Hepatocyte (in vitro differentiated cells): ENCODE results near the gene SV2A. TPM values are rescaled to one million over a fixed set of nuclear protein-coding genes. Genes with fewer than 3 reads are reported as not detected.
A peak's percentile ranks its signal among the peaks of the same experiment; 100 is the strongest.

Experiments
- DNase-seq: peaks from one replicate; pipeline ENCODE4 v3.0.0-alpha.2; 2016; ENCODE audit warnings: low spot score
- H2AFZ ChIP-seq: fragments of 200-600 bp; sonication (generic); 2 replicates; pipeline ENCODE4 v1.6.0; 2016; ENCODE audit warnings: antibody characterized with exemption, mild to moderate bottlenecking
- H3K27ac ChIP-seq: fragments of 200-600 bp; sonication (generic); 2 replicates; pipeline ENCODE4 v1.5.1; 2016; ENCODE audit warnings: mild to moderate bottlenecking
- H3K27me3 ChIP-seq: fragments of 200-600 bp; sonication (generic); 2 replicates; pipeline ENCODE4 v1.6.1; 2016
- H3K36me3 ChIP-seq: fragments of 200-600 bp; sonication (generic); replicated peaks from 2 replicates; pipeline ENCODE4 v1.5.1; 2016; ENCODE audit warnings: low read depth; ENCODE audit not compliant: insufficient read depth
- H3K4me1 ChIP-seq: fragments of 200-600 bp; sonication (generic); 2 replicates; pipeline ENCODE4 v1.5.1; 2016; ENCODE audit warnings: mild to moderate bottlenecking, moderate library complexity; ENCODE audit not compliant: insufficient read depth
- H3K4me2 ChIP-seq: fragments of 200-600 bp; sonication (generic); 2 replicates; pipeline ENCODE4 v1.6.0; 2016
- H3K4me3 ChIP-seq: fragments of 200-600 bp; sonication (generic); 2 replicates; pipeline ENCODE4 v1.5.1; 2016; ENCODE audit warnings: mild to moderate bottlenecking
- H3K79me2 ChIP-seq: fragments of 200-600 bp; sonication (generic); 2 replicates; pipeline ENCODE4 v1.6.0; 2017; ENCODE audit warnings: mild to moderate bottlenecking
- H3K9me2 ChIP-seq: fragments of 200-600 bp; sonication (generic); replicated peaks from 2 replicates; pipeline ENCODE4 v1.6.0; 2017; ENCODE audit warnings: mild to moderate bottlenecking; ENCODE audit not compliant: insufficient read depth
- H3K9me3 ChIP-seq: fragments of 200-600 bp; sonication (generic); 2 replicates; pipeline ENCODE4 v1.5.1; 2016; ENCODE audit warnings: low read depth, mild to moderate bottlenecking
- H4K20me1 ChIP-seq: fragments of 200-600 bp; sonication (generic); 2 replicates; pipeline ENCODE4 v1.6.0; 2016; ENCODE audit warnings: mild to moderate bottlenecking; ENCODE audit not compliant: insufficient read depth, poor library complexity, severe bottlenecking
- EZH2 ChIP-seq: fragments of 200-600 bp; sonication (generic); IDR thresholded peaks from 2 replicates; pipeline ENCODE4 v1.6.1; 2016; ENCODE audit warnings: antibody characterized with exemption, mild to moderate bottlenecking, borderline replicate concordance
- EZH2phosphoT487 ChIP-seq: fragments of 200-600 bp; sonication (generic); IDR thresholded peaks from one replicate; pipeline ENCODE4 v1.6.1; 2018; ENCODE audit warnings: antibody characterized with exemption, mild to moderate bottlenecking, low read depth, moderate library complexity; ENCODE audit not compliant: unreplicated experiment, severe bottlenecking
- WGBS: methylation state at CpG from one replicate; pipeline ENCODE4 v1.1.6; 2016; ENCODE audit warnings: low lambda C conversion rate; ENCODE audit errors: missing lambda C conversion rate; 5-methylcytosine and 5-hydroxymethylcytosine counted together
- polyA plus RNA-seq: library from polyadenylated mRNA; unstranded; fragments of >200 nt; fragmentation: Nextera tagmentation; extraction: Ambion mirVana; gene quantifications from 2 replicates; pipeline ENCODE4 v1.2.1, GENCODE V29; 2016
- total RNA-seq: library from RNA; depleted of rRNA; stranded (reverse); fragments of >200 nt; gene quantifications from 2 replicates; pipeline ENCODE4 v1.2.3, GENCODE V29; 2014
- TF ChIP-seq, protein P1 (sequence below): fragments of 200-600 bp; sonication (generic); IDR thresholded peaks from 2 replicates; pipeline ENCODE4 v1.5.1; 2016; ENCODE audit warnings: antibody characterized with exemption, mild to moderate bottlenecking; ENCODE audit not compliant: poor library complexity

The SV2A gene
- total and polyA plus RNA-seq, 2 experiments from 2014 or later, result 5.0 to 5.5 TPM

- Histone ChIP-seq H3K27ac (no peak overlapping the region), H4K20me1 (no peaks in the 10 kb centered on the region), H3K9me3 (no peaks in the 10 kb centered on the region), H3K27me3 (no peaks in the 10 kb centered on the region), H3K4me1 (peaks cover 34% of the 10 kb centered on the region), H3K36me3 (no peaks in the 10 kb centered on the region), H2AFZ (no peak overlapping the region), H3K9me2 (no peaks in the 10 kb centered on the region), H3K4me2 (no peak overlapping the region), H3K79me2 (peaks cover 19% of the 10 kb centered on the region), H3K4me3 (no peak overlapping the region)
- TF ChIP-seq EZH2 (no peak), EZH2phosphoT487 (no peak)
- TF ChIP-seq, protein P1, sequence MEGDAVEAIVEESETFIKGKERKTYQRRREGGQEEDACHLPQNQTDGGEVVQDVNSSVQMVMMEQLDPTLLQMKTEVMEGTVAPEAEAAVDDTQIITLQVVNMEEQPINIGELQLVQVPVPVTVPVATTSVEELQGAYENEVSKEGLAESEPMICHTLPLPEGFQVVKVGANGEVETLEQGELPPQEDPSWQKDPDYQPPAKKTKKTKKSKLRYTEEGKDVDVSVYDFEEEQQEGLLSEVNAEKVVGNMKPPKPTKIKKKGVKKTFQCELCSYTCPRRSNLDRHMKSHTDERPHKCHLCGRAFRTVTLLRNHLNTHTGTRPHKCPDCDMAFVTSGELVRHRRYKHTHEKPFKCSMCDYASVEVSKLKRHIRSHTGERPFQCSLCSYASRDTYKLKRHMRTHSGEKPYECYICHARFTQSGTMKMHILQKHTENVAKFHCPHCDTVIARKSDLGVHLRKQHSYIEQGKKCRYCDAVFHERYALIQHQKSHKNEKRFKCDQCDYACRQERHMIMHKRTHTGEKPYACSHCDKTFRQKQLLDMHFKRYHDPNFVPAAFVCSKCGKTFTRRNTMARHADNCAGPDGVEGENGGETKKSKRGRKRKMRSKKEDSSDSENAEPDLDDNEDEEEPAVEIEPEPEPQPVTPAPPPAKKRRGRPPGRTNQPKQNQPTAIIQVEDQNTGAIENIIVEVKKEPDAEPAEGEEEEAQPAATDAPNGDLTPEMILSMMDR, result no peak
- WGBS, result 99% methylated on average over 4 of the region's 4 CpGs
- DNase-seq, result no peak
These were observed 15.6 kb upstream of the SV2A start for GRCh38 chr1:149933208-149933607.

DNA sequence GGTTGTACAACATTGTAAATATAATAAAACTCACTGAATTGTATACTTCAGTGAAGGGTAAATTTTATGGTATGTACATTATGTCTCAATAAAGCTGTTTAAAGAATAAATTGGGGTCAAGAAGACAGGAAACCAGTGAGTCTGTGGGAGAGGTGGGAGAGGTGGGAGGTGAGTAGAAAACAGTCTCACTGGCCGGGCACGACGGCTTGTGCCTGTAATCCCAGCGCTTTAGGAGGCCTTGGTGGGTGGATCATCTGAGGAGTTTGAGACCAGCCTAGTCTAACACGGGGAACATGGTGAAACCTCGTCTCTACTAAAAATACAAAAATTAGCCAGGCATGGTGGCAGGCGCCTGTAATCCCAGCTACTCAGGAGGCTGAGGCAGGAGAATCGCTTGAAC is 14.8 kb upstream of the SV2A start:
- H3K27ac ChIP-seq, result no peak overlapping the region
- H3K79me2 ChIP-seq, result peaks cover 19% of the 10 kb centered on the region
- no peaks in the 10 kb centered on the region for H4K20me1 ChIP-seq
- H3K27me3 ChIP-seq, result no peaks in the 10 kb centered on the region
- H3K4me2 ChIP-seq, result no peak overlapping the region
- 84% methylated on average over 8 of the region's 8 CpGs for WGBS
- H3K4me3 ChIP-seq, result no peak overlapping the region
- H3K4me1 ChIP-seq, result peaks cover 27% of the 10 kb centered on the region
- H3K9me3 ChIP-seq, result no peaks in the 10 kb centered on the region
- TF ChIP-seq EZH2phosphoT487 (no peak), EZH2 (no peak)
- TF ChIP-seq, protein P1, result no peak
- DNase-seq, result no peak
- no peak overlapping the region for H2AFZ ChIP-seq
- no peaks in the 10 kb centered on the region for H3K36me3 ChIP-seq
- H3K9me2 ChIP-seq, result no peaks in the 10 kb centered on the region

DNA sequence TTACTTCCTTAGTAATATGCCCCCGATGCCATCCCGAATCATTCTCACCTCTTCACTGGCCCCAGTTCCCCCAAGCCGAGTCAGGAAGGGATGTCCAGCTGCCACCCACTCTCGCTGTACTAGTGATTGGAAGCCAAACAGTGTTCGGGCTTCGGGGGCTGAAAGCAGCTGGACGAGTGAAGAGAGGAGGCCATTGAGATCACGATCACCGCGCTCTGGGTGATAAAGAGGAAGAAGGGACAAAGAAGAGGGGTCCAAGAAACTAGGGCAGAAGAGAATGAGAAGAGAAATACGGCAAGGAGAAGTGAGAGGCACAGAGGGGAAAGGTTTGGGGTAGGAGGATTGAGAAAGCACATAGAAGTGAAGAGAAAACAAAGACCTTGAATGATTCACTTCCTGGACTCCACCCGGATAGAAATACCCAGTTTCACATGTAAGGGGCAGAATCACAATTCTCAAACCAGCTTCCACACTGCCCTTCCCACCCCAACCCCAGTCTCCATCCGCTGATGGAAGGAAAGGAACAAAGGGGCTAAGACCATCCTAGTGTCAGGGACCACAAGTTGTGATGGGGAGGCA is 13.7 kb upstream of the SV2A start:
- no peak overlapping the region for H2AFZ ChIP-seq
- WGBS, result 95% methylated on average over 13 of the region's 13 CpGs
- TF ChIP-seq, protein P1, result no peak
- TF ChIP-seq EZH2phosphoT487 (no peak), EZH2 (no peak)
- peaks cover 31% of the 10 kb centered on the region for H3K79me2 ChIP-seq
- no peaks in the 10 kb centered on the region for H3K9me3 ChIP-seq
- no peaks in the 10 kb centered on the region for H3K36me3 ChIP-seq
- no peak overlapping the region for H3K4me3 ChIP-seq
- H4K20me1 ChIP-seq, result peaks cover 6% of the 10 kb centered on the region
- H3K4me1 ChIP-seq, result peaks cover 24% of the 10 kb centered on the region
- no peaks in the 10 kb centered on the region for H3K9me2 ChIP-seq
- peak overlapping the region; percentile 13 for H3K27ac ChIP-seq
- no peak overlapping the region for H3K4me2 ChIP-seq
- H3K27me3 ChIP-seq, result no peaks in the 10 kb centered on the region
- no peak for DNase-seq
